Ishikawa (cell line): Measurements from ENCODE around the gene AKR7A3.

ENCODE experiments used
- CEBPB ChIP-seq: IDR thresholded peaks from 2 replicates; pipeline ENCODE4 v1.6.1; 2012
- CREB1 ChIP-seq: IDR thresholded peaks from 2 replicates; pipeline ENCODE4 v1.6.1; 2012; ENCODE audit warnings: low read depth
- EGR1 ChIP-seq: IDR thresholded peaks from 2 replicates; pipeline ENCODE4 v1.6.1; 2012
- EP300 ChIP-seq: IDR thresholded peaks from 2 replicates; pipeline ENCODE4 v1.6.1; 2012; ENCODE audit warnings: borderline replicate concordance
- FOXM1 ChIP-seq: IDR thresholded peaks from 2 replicates; pipeline ENCODE4 v1.6.1; 2012; ENCODE audit warnings: low read depth, borderline replicate concordance
- NFIC ChIP-seq: IDR thresholded peaks from 2 replicates; pipeline ENCODE4 v1.6.1; 2012
- RAD21 ChIP-seq: IDR thresholded peaks from 2 replicates; pipeline ENCODE4 v1.6.1; 2012; ENCODE audit warnings: low read depth
- TAF1 ChIP-seq: IDR thresholded peaks from 2 replicates; pipeline ENCODE4 v1.6.1; 2012; ENCODE audit warnings: low read depth, mild to moderate bottlenecking
- TCF12 ChIP-seq: IDR thresholded peaks from 2 replicates; pipeline ENCODE4 v1.6.1; 2012; ENCODE audit warnings: low read depth
- TEAD4 ChIP-seq: IDR thresholded peaks from 2 replicates; pipeline ENCODE4 v1.6.1; 2012
- YY1 ChIP-seq: IDR thresholded peaks from 2 replicates; pipeline ENCODE4 v1.6.1; 2012; ENCODE audit warnings: low read depth
- ZBTB7A ChIP-seq: IDR thresholded peaks from 2 replicates; pipeline ENCODE4 v1.6.1; 2012; ENCODE audit warnings: low read depth
- TF ChIP-seq, protein P1 (sequence below): IDR thresholded peaks from 2 replicates; pipeline ENCODE4 v1.6.1; 2012
- TF ChIP-seq, protein P2 (sequence below): IDR thresholded peaks from 2 replicates; pipeline ENCODE4 v1.6.1; 2012; ENCODE audit warnings: low read depth, mild to moderate bottlenecking
- TF ChIP-seq, protein P3 (sequence below): IDR thresholded peaks from 2 replicates; pipeline ENCODE4 v1.6.1; 2012

Gene AKR7A3

DNA sequence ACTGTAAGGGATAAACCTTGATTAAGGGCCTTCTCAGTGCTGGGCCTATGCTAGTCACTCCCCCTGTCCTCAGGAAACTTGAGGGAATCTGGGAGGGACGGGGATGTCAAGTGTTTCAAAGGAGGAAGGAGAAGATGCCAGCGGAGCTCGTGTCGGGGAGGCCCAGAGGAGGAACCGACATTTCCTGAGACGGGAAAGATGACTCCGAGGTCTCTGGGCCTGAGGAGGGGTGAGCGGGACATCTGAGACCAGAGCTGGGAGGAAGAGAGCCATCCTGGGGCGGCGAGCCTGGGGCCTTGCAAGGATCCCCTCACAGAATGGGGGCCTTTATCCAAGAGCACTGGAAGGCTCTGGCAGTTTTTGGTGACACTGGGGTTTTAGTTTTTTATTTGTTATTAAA, 33.9 kb upstream of the AKR7A3 start:
- TF ChIP-seq YY1 (no peak), EGR1 (no peak), RAD21 (no peak), CEBPB (no peak), EP300 (no peak)
- TF ChIP-seq, protein P1, sequence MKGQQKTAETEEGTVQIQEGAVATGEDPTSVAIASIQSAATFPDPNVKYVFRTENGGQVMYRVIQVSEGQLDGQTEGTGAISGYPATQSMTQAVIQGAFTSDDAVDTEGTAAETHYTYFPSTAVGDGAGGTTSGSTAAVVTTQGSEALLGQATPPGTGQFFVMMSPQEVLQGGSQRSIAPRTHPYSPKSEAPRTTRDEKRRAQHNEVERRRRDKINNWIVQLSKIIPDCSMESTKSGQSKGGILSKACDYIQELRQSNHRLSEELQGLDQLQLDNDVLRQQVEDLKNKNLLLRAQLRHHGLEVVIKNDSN = no peak
- TF ChIP-seq, protein P2, sequence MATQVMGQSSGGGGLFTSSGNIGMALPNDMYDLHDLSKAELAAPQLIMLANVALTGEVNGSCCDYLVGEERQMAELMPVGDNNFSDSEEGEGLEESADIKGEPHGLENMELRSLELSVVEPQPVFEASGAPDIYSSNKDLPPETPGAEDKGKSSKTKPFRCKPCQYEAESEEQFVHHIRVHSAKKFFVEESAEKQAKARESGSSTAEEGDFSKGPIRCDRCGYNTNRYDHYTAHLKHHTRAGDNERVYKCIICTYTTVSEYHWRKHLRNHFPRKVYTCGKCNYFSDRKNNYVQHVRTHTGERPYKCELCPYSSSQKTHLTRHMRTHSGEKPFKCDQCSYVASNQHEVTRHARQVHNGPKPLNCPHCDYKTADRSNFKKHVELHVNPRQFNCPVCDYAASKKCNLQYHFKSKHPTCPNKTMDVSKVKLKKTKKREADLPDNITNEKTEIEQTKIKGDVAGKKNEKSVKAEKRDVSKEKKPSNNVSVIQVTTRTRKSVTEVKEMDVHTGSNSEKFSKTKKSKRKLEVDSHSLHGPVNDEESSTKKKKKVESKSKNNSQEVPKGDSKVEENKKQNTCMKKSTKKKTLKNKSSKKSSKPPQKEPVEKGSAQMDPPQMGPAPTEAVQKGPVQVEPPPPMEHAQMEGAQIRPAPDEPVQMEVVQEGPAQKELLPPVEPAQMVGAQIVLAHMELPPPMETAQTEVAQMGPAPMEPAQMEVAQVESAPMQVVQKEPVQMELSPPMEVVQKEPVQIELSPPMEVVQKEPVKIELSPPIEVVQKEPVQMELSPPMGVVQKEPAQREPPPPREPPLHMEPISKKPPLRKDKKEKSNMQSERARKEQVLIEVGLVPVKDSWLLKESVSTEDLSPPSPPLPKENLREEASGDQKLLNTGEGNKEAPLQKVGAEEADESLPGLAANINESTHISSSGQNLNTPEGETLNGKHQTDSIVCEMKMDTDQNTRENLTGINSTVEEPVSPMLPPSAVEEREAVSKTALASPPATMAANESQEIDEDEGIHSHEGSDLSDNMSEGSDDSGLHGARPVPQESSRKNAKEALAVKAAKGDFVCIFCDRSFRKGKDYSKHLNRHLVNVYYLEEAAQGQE = no peak

DNA sequence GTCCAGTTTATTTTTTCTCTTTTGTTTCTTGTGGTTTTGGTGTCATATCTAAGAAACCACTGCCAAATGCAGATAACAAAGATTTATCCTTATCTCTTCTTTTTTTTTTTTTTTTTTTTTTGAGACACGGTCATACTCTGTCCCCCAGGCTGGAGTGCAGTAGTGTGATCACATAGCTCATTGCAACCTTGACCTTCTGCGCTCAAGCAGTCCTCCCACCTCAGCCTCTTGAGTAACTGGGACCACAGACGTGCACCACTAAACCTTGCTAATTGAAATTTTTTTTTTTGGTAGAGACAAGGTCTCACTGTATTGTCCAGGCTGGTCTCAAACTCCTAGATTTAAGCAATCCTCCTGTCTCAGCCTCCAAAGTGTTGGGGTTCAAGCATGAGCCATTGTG, 32.5 kb upstream of the AKR7A3 start:
- TF ChIP-seq CREB1 = no peak
- TF ChIP-seq, protein P3, sequence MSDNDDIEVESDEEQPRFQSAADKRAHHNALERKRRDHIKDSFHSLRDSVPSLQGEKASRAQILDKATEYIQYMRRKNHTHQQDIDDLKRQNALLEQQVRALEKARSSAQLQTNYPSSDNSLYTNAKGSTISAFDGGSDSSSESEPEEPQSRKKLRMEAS = no peak

DNA sequence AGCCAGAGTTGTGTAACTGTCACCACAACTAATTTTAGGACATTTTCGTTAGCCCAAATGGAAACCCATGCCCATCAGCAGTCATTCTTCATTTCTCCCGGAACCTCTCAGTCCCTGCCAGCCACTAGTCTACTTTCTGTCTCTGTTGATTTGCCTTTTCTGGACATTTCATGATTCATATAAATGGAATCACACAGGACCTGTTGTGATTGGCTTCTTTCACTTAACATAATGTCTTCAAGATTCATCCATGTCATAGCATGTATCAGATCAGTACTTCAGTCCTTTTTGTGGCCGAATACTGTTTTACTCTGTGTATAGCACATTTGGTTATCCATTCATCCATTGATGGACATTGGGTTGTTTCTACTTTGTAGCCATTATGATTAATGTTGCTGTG, 30.6 kb upstream of the AKR7A3 start:
- TF ChIP-seq EGR1 (no peak), RAD21 (no peak), EP300 (no peak), ZBTB7A (no peak), CEBPB (no peak), TCF12 (no peak), NFIC (no peak), FOXM1 (no peak)
- TF ChIP-seq, protein P3 = no peak

DNA sequence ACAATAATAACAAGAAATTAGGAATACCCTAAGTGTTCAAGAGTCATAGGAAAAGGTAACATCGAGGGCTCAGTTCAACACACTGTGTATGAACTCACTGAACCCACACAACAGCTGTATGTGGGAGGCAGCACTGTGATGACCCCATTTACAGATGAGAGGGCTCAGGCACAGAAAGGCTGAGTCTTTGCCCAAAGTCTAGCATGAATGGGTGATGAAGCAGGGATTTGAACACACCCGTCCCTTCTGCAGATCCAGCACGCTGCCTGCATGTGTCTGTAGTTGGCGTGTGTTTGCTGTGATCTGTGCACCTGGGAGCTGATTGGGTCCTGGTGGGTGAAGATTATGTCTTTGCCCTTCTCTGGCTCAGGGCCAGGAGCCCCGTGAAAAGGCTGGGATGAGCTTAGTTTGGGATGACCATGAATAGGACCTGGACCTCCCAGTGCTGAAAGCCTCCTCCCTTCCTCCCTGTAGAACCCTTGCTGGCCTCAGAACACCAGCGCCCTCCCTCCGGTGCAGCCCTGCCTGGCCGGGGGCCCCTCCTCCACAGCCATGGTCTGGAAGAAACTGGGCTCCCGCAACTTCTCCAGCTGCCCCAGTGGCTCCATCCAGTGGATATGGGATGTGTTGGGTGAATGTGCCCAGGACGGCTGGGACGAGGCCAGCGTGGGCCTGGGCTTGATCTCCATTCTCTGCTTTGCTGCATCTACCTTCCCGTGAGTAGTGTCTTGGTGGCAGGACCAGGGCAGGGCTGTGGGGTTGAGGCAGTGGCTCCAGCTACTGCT, 28.7 kb upstream of the AKR7A3 start:
- no peak for TF ChIP-seq CREB1
- no peak for TF ChIP-seq EP300
- no peak for TF ChIP-seq TCF12
- TF ChIP-seq, protein P1 = no peak
- TF ChIP-seq, protein P2 = no peak
- TF ChIP-seq, protein P3 = no peak
- no peak for TF ChIP-seq TAF1
- TF ChIP-seq NFIC = no peak; the same call in 1 of the 2 replicates
- no peak for TF ChIP-seq FOXM1
- TF ChIP-seq CEBPB = no peak
- TF ChIP-seq TEAD4 = no peak
- no peak for TF ChIP-seq EGR1
- no peak for TF ChIP-seq RAD21
- no peak for TF ChIP-seq YY1
- TF ChIP-seq ZBTB7A = no peak

DNA sequence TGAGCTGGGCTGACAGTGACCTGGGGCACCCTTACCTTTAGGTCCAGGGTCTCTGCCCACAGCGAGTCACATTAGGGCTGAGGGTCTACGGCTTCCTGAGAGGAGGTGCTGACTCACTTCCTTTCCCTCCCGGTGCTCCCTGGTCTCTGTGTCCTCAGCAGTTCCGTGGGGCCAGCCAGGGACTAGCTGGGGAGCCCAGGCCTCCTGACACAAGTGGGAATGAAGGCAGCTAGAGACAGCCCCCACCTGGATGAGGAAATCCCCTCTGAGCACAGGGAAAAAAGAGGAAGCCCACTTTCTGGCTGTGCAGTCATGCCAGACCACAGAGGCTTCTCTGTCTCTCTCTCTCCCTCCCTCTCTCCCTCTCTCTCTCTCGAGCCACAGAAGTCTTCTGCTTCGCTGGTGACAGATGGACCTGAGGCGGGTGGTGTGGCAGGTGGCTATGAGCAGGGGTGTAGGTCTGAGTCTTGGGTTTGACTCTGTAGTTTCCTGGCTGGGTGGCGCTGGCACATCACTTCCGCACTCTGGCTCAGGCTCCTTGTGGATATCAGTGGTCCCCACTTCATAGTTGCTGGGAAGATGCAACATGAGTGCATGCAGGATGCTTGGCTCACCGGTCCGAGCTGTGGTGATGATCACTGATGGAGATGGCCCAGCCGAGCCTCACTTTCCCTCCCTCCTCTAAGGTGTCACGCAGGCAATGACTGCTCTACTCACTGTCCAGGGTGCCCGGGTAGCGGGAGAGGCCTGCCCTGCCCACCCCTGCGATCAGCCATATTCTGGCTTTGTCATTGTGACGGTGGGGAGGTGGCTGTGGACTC, 27.0 kb upstream of the AKR7A3 start:
- TF ChIP-seq RAD21 = no peak
- TF ChIP-seq ZBTB7A = no peak
- no peak for TF ChIP-seq YY1
- TF ChIP-seq CEBPB = no peak
- no peak for TF ChIP-seq TCF12
- no peak for TF ChIP-seq EP300
- TF ChIP-seq NFIC = no peak
- TF ChIP-seq TAF1 = no peak
- TF ChIP-seq EGR1 = no peak
- TF ChIP-seq, protein P1 = no peak
- TF ChIP-seq, protein P3 = no peak
- TF ChIP-seq TEAD4 = no peak
- TF ChIP-seq, protein P2 = no peak
- TF ChIP-seq FOXM1 = no peak
- TF ChIP-seq CREB1 = no peak
